HEK293 (cell line): ENCODE results near the gene FBXO5.

Source experiments
- CTCF ChIA-PET: fragments of 350-600 bp; formaldehyde crosslinking; extraction: SDS; loops from one replicate; lab custom pipeline; 2021; ENCODE audit warnings: antibody characterized with exemption; lab: Yijun Ruan, JAX
- POLR2A ChIA-PET: fragments of 300-600 bp; formaldehyde crosslinking; extraction: SDS; loops from one replicate; lab custom pipeline; 2020; ENCODE audit warnings: antibody characterized with exemption, inconsistent platforms; lab: Yijun Ruan, JAX
- H3K27ac ChIP-seq: fragments of 200-500 bp; sonication (Bioruptor generic); 2 replicates; pipeline ENCODE4 v1.5.1; 2014; ENCODE audit warnings: low read depth, low read length, control low read depth, inconsistent platforms; ENCODE audit errors: extremely low read depth
- H3K36me3 ChIP-seq, 2 experiments: fragments of 200-500 bp in 1 of 2; sonication (Bioruptor generic) in 1 of 2; 1 replicate in 1 of 2; 2 replicates in 1 of 2; pipeline ENCODE4 v1.5.1; 2014 to 2017; ENCODE audit warnings: inconsistent platforms in 2 of 2, low read length in 2 of 2; ENCODE audit not compliant: control insufficient read depth in 2 of 2, insufficient read depth in 1 of 2
- H3K4me1 ChIP-seq: fragments of 200-500 bp; sonication (Bioruptor generic); 2 replicates; pipeline ENCODE4 v1.5.1; 2014; ENCODE audit warnings: mild to moderate bottlenecking, low read length, inconsistent platforms; ENCODE audit not compliant: control insufficient read depth, insufficient read depth
- H3K4me3 ChIP-seq: 2 replicates; pipeline ENCODE4 v1.5.1; 2011; ENCODE audit warnings: low read depth, mild to moderate bottlenecking, control low read depth, low read length, moderate library complexity
- H3K9me3 ChIP-seq: fragments of 200-500 bp; sonication (Bioruptor generic); 2 replicates; pipeline ENCODE4 v1.5.1; 2014; ENCODE audit warnings: low read depth, low read length, inconsistent platforms; ENCODE audit not compliant: control insufficient read depth, insufficient read depth
- GFI1B ChIP-seq: fragments of 450-650 bp; formaldehyde crosslinking; IDR thresholded peaks from 2 replicates; pipeline ENCODE4 v1.5.1; 2016; ENCODE audit warnings: missing biosample characterization, missing genetic modification characterization
- KLF7 ChIP-seq: fragments of 450-650 bp; formaldehyde crosslinking; IDR thresholded peaks from 2 replicates; pipeline ENCODE4 v1.5.1; 2016; ENCODE audit warnings: missing biosample characterization, missing genetic modification characterization, borderline replicate concordance
- ZNF132 ChIP-seq: fragments of 450-650 bp; formaldehyde crosslinking; IDR thresholded peaks from 2 replicates; pipeline ENCODE4 v1.5.1; 2017; ENCODE audit warnings: missing biosample characterization, missing genetic modification characterization, borderline replicate concordance
- ZNF140 ChIP-seq: fragments of 450-650 bp; formaldehyde crosslinking; IDR thresholded peaks from 2 replicates; pipeline ENCODE4 v1.5.1; 2016; ENCODE audit warnings: missing biosample characterization, missing genetic modification characterization
- ZNF169 ChIP-seq: fragments of 450-650 bp; formaldehyde crosslinking; IDR thresholded peaks from 2 replicates; pipeline ENCODE4 v1.5.1; 2016; ENCODE audit warnings: missing biosample characterization, missing genetic modification characterization
- ZNF175 ChIP-seq: fragments of 450-650 bp; formaldehyde crosslinking; IDR thresholded peaks from 2 replicates; pipeline ENCODE4 v1.5.1; 2016; ENCODE audit warnings: missing biosample characterization, missing genetic modification characterization
- ZNF221 ChIP-seq: fragments of 450-650 bp; formaldehyde crosslinking; IDR thresholded peaks from 2 replicates; pipeline ENCODE4 v1.5.1; 2017; ENCODE audit warnings: missing biosample characterization, missing genetic modification characterization, borderline replicate concordance
- ZNF350 ChIP-seq: fragments of 450-650 bp; formaldehyde crosslinking; IDR thresholded peaks from 2 replicates; pipeline ENCODE4 v1.5.0; 2017; ENCODE audit warnings: missing biosample characterization, mild to moderate bottlenecking, missing genetic modification characterization
- ZNF558 ChIP-seq: fragments of 450-650 bp; formaldehyde crosslinking; IDR thresholded peaks from 2 replicates; pipeline ENCODE4 v1.5.1; 2016; ENCODE audit warnings: missing biosample characterization, missing genetic modification characterization
- ZNF561 ChIP-seq: fragments of 450-650 bp; IDR thresholded peaks from 2 replicates; pipeline ENCODE4 v1.5.1; 2018; ENCODE audit warnings: missing biosample characterization, missing genetic modification characterization, borderline replicate concordance
- ZNF747 ChIP-seq: fragments of 450-650 bp; formaldehyde crosslinking; IDR thresholded peaks from 2 replicates; pipeline ENCODE4 v1.5.1; 2016; ENCODE audit warnings: missing biosample characterization, missing genetic modification characterization
- ZNF76 ChIP-seq: fragments of 450-650 bp; formaldehyde crosslinking; IDR thresholded peaks from 2 replicates; pipeline ENCODE4; 2016; ENCODE audit warnings: low read depth, missing biosample characterization, missing genetic modification characterization, borderline replicate concordance
- ZSCAN23 ChIP-seq: fragments of 450-650 bp; formaldehyde crosslinking; IDR thresholded peaks from 2 replicates; pipeline ENCODE4 v1.5.1; 2016; ENCODE audit warnings: missing biosample characterization, missing genetic modification characterization
- TF ChIP-seq, protein P1 (sequence below): fragments of 450-650 bp; formaldehyde crosslinking; IDR thresholded peaks from 2 replicates; pipeline ENCODE4 v1.5.1; 2016; ENCODE audit warnings: missing biosample characterization, missing genetic modification characterization
- TF ChIP-seq, protein P2 (sequence below): fragments of 450-650 bp; formaldehyde crosslinking; IDR thresholded peaks from 2 replicates; pipeline ENCODE4 v1.5.1; 2016; ENCODE audit warnings: missing biosample characterization, missing genetic modification characterization, borderline replicate concordance
- TF ChIP-seq, protein P3 (sequence below): fragments of 450-650 bp; formaldehyde crosslinking; IDR thresholded peaks from 2 replicates; pipeline ENCODE4 v1.5.1; 2016; ENCODE audit warnings: missing biosample characterization, missing genetic modification characterization
- TF ChIP-seq, protein P4 (sequence below): fragments of 450-650 bp; formaldehyde crosslinking; IDR thresholded peaks from 2 replicates; pipeline ENCODE4 v1.5.1; 2017; ENCODE audit warnings: missing biosample characterization, missing genetic modification characterization
- TF ChIP-seq, protein P5 (sequence below): sonication (generic); formaldehyde crosslinking; IDR thresholded peaks from 2 replicates; pipeline ENCODE4 v1.8.1; 2022; ENCODE audit warnings: mild to moderate bottlenecking, moderate library complexity, missing genetic modification reagents
- TF ChIP-seq, protein P6 (sequence below): fragments of 450-650 bp; formaldehyde crosslinking; IDR thresholded peaks from 2 replicates; pipeline ENCODE4 v1.5.1; 2016; ENCODE audit warnings: missing biosample characterization, missing genetic modification characterization
- TF ChIP-seq, protein P7 (sequence below): fragments of 450-650 bp; formaldehyde crosslinking; optimal IDR thresholded peaks from 2 replicates; pipeline ENCODE3; 2016; ENCODE audit warnings: missing biosample characterization, mild to moderate bottlenecking, missing genetic modification characterization

The FBXO5 gene

DNA sequence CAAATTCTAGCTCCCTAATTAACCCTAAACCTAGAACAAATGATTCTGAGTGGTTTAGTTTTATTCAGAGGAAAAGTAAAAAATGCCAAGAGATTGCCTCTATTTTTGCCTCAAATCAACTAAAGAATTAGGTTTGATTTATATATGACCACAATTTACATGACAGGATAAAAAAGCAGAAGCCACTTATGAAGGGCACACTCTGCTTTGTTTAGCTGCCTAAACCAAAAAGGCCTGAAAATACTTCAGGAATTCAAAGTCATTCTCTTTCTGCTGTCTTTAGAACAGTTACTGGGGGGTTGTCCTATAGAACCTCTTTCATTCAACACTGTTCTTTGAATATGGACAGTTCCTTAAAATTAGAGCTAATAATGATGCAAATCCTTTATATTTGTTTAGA, 5.3 kb downstream of the FBXO5 start (continued):
- TF ChIP-seq, protein P1, sequence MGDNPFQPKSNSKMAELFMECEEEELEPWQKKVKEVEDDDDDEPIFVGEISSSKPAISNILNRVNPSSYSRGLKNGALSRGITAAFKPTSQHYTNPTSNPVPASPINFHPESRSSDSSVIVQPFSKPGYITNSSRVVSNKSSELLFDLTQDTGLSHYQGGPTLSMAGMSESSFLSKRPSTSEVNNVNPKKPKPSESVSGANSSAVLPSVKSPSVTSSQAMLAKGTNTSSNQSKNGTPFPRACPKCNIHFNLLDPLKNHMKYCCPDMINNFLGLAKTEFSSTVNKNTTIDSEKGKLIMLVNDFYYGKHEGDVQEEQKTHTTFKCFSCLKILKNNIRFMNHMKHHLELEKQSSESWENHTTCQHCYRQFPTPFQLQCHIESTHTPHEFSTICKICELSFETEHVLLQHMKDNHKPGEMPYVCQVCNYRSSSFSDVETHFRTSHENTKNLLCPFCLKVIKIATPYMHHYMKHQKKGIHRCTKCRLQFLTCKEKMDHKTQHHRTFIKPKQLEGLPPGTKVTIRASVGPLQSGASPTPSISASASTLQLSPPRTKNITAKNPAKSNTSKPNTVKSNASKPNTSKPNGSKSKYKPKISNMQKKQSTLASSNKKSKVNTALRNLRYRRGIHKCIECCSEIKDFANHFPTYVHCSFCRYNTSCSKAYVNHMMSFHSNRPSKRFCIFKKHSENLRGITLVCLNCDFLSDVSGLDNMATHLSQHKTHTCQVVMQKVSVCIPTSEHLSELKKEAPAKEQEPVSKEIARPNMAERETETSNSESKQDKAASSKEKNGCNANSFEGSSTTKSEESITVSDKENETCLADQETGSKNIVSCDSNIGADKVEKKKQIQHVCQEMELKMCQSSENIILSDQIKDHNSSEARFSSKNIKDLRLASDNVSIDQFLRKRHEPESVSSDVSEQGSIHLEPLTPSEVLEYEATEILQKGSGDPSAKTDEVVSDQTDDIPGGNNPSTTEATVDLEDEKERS = no peak
- no peak for TF ChIP-seq ZNF169 (tag by site-specific recombination)
- no peak for TF ChIP-seq ZNF76 (tag by site-specific recombination)
- TF ChIP-seq, protein P2, sequence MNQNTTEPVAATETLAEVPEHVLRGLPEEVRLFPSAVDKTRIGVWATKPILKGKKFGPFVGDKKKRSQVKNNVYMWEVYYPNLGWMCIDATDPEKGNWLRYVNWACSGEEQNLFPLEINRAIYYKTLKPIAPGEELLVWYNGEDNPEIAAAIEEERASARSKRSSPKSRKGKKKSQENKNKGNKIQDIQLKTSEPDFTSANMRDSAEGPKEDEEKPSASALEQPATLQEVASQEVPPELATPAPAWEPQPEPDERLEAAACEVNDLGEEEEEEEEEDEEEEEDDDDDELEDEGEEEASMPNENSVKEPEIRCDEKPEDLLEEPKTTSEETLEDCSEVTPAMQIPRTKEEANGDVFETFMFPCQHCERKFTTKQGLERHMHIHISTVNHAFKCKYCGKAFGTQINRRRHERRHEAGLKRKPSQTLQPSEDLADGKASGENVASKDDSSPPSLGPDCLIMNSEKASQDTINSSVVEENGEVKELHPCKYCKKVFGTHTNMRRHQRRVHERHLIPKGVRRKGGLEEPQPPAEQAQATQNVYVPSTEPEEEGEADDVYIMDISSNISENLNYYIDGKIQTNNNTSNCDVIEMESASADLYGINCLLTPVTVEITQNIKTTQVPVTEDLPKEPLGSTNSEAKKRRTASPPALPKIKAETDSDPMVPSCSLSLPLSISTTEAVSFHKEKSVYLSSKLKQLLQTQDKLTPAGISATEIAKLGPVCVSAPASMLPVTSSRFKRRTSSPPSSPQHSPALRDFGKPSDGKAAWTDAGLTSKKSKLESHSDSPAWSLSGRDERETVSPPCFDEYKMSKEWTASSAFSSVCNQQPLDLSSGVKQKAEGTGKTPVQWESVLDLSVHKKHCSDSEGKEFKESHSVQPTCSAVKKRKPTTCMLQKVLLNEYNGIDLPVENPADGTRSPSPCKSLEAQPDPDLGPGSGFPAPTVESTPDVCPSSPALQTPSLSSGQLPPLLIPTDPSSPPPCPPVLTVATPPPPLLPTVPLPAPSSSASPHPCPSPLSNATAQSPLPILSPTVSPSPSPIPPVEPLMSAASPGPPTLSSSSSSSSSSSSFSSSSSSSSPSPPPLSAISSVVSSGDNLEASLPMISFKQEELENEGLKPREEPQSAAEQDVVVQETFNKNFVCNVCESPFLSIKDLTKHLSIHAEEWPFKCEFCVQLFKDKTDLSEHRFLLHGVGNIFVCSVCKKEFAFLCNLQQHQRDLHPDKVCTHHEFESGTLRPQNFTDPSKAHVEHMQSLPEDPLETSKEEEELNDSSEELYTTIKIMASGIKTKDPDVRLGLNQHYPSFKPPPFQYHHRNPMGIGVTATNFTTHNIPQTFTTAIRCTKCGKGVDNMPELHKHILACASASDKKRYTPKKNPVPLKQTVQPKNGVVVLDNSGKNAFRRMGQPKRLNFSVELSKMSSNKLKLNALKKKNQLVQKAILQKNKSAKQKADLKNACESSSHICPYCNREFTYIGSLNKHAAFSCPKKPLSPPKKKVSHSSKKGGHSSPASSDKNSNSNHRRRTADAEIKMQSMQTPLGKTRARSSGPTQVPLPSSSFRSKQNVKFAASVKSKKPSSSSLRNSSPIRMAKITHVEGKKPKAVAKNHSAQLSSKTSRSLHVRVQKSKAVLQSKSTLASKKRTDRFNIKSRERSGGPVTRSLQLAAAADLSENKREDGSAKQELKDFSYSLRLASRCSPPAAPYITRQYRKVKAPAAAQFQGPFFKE (tag by site-specific recombination) = no peak
- no peak for TF ChIP-seq ZNF558 (tag by site-specific recombination)
- TF ChIP-seq ZNF350 (tag by site-specific recombination) = no peak
- TF ChIP-seq, protein P3, sequence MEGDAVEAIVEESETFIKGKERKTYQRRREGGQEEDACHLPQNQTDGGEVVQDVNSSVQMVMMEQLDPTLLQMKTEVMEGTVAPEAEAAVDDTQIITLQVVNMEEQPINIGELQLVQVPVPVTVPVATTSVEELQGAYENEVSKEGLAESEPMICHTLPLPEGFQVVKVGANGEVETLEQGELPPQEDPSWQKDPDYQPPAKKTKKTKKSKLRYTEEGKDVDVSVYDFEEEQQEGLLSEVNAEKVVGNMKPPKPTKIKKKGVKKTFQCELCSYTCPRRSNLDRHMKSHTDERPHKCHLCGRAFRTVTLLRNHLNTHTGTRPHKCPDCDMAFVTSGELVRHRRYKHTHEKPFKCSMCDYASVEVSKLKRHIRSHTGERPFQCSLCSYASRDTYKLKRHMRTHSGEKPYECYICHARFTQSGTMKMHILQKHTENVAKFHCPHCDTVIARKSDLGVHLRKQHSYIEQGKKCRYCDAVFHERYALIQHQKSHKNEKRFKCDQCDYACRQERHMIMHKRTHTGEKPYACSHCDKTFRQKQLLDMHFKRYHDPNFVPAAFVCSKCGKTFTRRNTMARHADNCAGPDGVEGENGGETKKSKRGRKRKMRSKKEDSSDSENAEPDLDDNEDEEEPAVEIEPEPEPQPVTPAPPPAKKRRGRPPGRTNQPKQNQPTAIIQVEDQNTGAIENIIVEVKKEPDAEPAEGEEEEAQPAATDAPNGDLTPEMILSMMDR = no peak
- TF ChIP-seq, protein P4, sequence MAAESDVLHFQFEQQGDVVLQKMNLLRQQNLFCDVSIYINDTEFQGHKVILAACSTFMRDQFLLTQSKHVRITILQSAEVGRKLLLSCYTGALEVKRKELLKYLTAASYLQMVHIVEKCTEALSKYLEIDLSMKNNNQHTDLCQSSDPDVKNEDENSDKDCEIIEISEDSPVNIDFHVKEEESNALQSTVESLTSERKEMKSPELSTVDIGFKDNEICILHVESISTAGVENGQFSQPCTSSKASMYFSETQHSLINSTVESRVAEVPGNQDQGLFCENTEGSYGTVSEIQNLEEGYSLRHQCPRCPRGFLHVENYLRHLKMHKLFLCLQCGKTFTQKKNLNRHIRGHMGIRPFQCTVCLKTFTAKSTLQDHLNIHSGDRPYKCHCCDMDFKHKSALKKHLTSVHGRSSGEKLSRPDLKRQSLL = no peak
- TF ChIP-seq ZSCAN23 (tag by site-specific recombination) = no peak
- no peak for TF ChIP-seq ZNF221 (tag by site-specific recombination)
- TF ChIP-seq, protein P5, sequence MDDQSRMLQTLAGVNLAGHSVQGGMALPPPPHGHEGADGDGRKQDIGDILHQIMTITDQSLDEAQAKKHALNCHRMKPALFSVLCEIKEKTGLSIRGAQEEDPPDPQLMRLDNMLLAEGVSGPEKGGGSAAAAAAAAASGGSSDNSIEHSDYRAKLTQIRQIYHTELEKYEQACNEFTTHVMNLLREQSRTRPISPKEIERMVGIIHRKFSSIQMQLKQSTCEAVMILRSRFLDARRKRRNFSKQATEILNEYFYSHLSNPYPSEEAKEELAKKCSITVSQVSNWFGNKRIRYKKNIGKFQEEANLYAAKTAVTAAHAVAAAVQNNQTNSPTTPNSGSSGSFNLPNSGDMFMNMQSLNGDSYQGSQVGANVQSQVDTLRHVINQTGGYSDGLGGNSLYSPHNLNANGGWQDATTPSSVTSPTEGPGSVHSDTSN (CRISPR knock-in tag) = no peak
- no peak for TF ChIP-seq ZNF140 (tag by site-specific recombination)

DNA sequence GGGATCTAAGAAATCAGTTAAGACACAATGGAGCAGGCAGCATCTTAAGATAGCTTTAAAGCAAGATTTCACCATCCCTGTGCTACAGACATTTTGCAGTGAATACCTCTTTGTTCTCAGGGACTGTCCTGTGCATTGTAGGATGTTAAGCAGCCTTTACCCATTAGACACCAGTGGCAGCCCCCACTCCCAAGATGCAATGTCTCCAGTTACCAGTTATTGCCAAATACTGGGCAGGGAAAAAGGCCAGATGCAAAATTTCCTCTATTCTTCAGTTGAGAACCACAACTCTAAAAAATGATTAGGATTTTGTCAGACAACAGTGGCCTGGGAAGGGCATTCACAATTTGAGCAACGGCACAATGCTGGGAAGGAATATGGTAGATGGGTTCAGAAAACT, 6.1 kb downstream of the FBXO5 start:
- Histone ChIP-seq H3K4me3 (no peak overlapping the region), H3K4me1 (peaks cover 4% of the 10 kb centered on the region; the same call in 1 of the 2 replicates), H3K9me3 (no peaks in the 10 kb centered on the region), H3K36me3 (peaks cover 46 to 93% of the 10 kb centered on the region in 2 experiments), H3K27ac (no peak overlapping the region)
- POLR2A ChIA-PET = no interaction called here
- CTCF ChIA-PET = interaction anchor here (1.2 to 2.1 kb wide), 2 partner anchors 23 to 48 kb away, joined by 3 to 8 read pairs; no protein-coding TSS in a partner anchor
- TF ChIP-seq, protein P6, sequence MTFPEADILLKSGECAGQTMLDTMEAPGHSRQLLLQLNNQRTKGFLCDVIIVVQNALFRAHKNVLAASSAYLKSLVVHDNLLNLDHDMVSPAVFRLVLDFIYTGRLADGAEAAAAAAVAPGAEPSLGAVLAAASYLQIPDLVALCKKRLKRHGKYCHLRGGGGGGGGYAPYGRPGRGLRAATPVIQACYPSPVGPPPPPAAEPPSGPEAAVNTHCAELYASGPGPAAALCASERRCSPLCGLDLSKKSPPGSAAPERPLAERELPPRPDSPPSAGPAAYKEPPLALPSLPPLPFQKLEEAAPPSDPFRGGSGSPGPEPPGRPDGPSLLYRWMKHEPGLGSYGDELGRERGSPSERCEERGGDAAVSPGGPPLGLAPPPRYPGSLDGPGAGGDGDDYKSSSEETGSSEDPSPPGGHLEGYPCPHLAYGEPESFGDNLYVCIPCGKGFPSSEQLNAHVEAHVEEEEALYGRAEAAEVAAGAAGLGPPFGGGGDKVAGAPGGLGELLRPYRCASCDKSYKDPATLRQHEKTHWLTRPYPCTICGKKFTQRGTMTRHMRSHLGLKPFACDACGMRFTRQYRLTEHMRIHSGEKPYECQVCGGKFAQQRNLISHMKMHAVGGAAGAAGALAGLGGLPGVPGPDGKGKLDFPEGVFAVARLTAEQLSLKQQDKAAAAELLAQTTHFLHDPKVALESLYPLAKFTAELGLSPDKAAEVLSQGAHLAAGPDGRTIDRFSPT = no peak
- TF ChIP-seq ZNF221 (tag by site-specific recombination) = no peak
- TF ChIP-seq ZNF747 = no peak
- TF ChIP-seq ZNF175 (tag by site-specific recombination) = no peak
- TF ChIP-seq ZNF561 (tag by site-specific recombination) = no peak
- TF ChIP-seq ZNF132 (tag by site-specific recombination) = no peak
- TF ChIP-seq, protein P7, sequence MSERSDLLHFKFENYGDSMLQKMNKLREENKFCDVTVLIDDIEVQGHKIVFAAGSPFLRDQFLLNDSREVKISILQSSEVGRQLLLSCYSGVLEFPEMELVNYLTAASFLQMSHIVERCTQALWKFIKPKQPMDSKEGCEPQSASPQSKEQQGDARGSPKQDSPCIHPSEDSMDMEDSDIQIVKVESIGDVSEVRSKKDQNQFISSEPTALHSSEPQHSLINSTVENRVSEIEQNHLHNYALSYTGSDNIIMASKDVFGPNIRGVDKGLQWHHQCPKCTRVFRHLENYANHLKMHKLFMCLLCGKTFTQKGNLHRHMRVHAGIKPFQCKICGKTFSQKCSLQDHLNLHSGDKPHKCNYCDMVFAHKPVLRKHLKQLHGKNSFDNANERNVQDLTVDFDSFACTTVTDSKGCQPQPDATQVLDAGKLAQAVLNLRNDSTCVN (tag by site-specific recombination) = no peak
- no peak for TF ChIP-seq GFI1B (tag by site-specific recombination)
- TF ChIP-seq KLF7 (tag by site-specific recombination) = no peak
